GF-D8 (cell line): ENCODE measurements around the gene L1CAM.
"Not testable (repeated sequence)": the region's sequence is repeated elsewhere in the genome, so short reads cannot be mapped to it uniquely, and the experiment has no call there.

ENCODE experiments used
- DNase-seq: peaks from one replicate; lab custom pipeline; 2025; lab: John Stamatoyannopoulos, UW

The L1CAM gene

DNA sequence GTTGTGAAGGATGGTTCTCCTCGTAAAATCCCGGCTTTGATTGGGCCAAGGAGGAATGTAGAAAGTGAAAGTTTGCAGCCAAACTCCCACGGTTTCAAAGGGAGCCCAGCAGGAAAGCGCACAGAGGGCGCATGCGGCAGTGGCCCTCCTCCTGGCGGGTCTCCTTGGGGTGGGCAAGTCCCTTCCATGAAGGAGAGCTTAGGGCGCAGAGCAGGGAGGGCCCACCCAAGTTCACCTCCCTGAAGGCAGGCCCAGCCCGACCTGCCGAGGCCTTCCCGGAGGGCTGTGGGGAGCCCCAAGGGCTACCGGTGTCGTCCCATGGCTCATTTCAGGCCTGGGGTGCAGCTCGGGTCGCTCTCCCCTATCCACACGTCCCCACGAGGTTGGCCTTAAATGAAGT, 57.7 kb downstream of the L1CAM start:
- no peak for DNase-seq

DNA sequence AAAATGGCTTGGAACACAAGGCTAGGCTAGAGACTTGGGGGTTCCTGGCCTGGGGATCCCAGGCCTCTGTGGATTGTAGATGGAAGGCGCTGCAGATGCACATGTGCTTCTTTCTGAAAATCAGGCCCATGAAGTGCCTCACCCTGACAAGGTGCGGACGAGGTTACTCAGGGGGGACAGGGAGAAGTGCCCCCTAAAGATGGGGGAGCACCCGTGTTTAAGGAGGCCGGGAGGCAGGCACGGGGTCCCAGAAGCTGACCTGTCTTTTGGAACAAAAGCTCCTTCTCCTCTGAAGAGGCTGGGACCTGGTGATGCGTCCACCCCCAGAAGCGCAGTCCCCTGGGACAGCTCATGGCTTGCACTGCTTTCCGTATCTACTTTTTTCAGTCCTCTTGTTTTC, 58.1 kb downstream of the L1CAM start:
- DNase-seq = no peak

DNA sequence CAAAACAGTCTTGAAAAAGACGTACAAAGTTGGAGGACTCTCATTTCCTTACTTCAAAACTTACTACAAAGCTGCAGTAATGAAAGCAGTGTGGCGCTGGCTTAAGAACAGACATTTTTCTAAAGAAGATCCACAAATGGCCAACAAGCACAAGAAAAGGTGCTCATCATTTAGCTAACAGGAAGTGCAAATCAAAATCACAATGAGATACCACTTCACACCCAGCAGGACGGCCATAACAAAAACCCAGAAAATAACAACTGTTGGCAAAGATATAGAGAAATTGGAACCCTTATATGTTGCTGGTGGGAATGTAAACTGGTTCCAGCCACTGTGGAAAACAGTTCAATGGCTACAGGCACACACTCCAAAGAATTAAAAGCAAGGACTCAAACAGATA, 59.0 kb downstream of the L1CAM start:
- DNase-seq = no peak

DNA sequence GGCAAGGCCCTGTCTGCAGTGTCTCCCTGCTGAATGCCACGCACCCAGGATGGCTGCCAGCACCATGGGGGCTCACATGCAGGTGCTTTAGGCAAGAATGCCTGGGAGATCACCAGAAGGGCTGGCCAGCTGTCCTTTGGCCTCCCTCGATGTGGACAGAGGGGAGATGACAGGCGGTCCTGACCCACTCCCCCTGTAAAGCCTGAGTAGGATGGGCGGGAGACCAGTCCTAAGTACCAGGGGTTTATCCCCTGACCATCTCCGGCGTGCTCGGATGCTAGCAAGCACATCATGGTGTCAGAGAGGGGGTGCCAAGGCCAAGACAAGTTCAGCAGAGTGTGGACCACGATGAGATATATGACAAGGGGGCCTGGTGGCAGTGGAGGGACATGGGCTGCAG, 60.9 kb downstream of the L1CAM start:
- no peak for DNase-seq

DNA sequence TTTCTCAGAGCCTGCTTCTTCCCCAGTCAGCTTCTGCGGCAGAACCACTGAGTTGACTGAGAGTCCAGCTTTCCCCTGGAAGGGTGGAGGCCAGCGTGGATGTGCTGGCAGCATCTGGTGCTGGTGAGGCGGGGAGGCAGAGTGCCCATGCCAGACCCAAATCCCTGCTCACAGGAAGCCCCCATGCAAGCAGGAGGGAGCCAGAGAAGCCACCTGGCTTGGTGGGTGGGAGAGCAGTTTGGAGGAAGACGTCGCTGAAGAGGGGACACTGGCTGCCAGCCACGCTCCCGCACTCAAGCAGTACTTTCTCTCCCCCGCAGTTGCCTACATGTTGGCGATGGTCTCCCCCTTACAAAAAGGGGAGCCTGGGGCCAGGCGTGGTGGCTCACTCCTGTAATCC, 61.6 kb downstream of the L1CAM start:
- DNase-seq = no peak

DNA sequence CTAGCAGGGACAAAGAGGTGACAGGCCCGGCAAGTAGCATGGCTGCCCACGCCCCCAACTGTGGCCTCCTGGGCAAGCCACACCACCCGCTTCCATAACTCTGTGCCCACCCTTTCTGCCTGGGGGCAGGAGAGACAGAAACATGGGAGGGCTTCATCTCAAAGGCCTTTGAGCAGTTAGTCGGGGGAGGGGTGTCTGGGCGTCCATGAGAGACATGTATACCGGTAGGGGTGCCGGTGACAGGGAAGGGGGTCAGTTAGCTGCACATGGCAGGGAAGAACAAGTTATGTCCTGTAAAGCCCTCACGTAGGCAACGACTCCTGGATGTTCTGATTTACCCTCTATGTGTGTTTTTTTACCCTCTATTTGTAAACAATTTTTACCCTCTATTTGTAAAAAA, 64.9 kb downstream of the L1CAM start:
- DNase-seq = no peak

DNA sequence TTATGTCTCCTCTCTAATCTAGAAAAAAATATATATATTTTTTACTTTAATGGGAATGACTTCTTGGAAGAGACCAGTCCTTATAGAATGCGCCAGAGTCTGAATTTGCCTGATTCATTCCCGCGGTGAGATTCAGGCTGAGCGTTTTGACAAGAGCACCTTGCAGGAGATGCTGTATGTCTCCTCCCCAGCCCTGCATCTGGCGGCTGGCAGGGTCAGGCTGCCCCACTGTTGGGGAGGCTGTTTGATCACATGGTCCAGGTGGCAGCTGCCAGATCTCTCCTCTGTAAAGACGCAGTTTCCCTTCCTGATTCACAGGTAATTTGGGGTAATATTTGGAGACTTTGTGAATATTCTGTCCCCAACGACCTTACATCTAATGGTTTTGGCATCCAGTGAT, 65.4 kb downstream of the L1CAM start:
- no peak for DNase-seq

DNA sequence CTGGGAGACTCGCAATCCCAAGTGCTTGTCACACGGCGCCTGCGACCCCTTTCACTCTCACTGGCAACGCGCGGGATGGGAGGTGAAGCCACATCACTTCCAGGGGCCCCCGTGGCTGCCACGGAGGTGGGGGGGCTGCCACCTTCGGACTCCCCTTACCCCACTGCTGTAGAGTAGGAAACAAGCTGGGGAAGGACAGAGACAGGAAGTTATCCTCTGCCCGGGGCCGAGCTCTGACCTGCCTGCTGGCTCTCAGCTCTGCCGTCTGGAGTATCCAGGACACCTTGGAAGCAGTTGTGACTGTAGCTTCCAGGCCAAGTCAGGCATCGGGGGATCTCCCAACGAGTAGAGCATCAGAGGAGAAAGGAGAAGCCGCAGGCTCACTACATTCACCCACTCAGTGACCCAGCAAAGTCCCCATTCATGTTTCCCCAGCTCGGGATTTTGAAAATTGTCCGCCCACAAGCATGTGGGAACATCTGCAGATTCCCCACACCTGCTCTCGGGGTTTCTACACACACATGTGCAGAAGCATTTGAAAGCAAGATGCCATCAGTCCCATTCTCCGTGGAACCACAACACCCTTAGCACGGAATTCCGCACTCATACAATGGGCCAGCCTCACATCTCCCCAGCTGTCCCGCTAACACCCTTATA, 66.5 kb downstream of the L1CAM start:
- DNase-seq = no peak

DNA sequence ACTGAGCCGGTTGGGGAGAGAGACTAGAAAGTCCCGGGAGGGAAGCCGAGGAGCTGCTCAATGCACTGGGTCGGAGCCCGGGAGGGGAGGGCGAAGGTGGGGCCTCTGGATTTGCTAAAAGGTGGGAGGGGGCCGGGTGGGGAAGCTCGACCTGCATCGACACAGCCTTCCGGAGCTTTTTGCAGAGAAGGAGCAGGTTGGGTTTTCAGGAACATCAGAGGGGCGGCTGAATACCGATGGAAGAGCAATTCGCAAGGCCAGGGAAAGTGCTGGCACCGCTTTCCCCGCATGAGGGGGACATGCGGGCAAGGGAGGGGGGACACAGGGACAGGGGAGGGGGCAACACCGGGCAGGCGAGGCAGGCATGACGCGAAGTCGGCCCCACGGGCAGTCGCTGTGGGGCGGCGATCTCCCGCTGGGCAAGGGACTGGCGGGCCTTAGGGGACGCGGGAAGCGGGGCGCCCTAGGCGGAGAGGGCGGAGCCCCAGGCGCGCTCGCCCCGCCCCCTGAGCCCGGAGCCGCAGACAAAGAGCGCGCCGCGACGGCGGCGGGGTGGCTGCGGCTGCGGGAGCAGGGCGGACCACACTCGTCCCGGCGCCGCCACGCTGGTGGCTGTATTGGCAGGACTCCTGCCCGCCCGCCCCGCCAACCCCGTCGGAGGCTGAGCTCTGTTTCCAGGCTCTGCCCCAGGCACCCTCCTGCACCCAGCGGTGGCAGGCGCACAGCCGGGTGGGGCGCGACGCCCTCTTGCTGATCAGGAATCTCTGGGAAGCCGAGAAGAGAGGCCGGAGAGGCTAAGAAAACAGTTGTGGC, 67.2 kb downstream of the L1CAM start:
- no peak for DNase-seq

DNA sequence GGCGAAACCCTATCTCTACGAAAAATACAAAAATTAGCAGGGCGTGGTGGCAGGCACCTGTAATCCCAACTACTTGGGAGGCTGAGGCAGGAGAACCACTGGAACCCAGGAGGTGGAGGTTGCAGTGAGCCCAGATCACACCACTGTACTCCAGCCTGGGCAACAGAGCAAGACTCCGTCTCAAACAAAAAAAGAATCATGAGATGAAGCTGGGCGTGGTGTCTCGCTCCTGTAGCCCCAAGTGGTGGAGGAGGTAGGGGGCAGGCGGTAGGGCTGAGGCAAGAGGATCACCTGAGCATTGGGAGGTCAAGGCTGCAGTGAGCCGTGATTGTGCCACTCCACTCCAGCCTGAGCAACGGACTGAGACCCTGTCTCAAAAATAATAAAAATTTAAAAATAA, 67.9 kb downstream of the L1CAM start:
- DNase-seq = not testable (repeated sequence)

DNA sequence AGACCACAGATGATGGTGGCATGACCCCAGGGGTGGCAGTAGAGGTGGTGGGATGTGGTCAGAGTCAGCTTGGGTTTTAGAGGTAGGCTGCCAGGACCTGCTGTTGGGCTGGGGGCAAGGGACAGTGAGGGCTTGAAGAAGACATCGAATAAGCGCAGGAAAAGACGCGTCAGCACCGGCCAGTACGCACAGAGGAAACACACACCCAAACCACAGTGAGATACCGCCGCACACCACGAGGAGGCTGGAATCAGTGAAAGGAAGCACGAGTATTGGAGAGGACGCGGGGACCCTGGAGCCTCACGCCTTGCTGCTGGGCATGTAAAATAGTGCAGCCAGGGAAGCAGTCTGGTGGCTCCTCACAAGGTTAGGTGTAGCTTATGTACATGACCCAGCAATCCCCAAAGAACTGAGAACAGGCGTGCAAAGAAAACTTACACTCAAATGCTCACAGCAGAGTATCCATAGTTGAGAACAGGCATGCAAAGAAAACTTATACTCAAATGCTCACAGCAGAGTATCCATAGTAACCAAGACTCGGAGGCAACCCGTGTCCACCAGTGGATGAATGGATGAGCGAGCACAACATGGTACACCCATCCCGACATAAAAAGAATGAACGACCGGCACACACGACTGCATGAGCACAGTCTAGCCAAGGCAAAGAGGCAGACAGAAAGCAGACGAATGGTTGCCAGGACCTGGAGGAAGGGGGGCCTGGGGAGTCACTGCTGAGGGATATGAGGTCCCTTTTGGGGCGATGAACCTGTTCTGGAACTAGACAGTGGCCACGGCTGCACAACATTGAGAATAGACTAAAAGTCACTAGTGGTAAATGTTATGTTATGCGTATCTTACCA, 68.9 kb downstream of the L1CAM start:
- DNase-seq = no peak

DNA sequence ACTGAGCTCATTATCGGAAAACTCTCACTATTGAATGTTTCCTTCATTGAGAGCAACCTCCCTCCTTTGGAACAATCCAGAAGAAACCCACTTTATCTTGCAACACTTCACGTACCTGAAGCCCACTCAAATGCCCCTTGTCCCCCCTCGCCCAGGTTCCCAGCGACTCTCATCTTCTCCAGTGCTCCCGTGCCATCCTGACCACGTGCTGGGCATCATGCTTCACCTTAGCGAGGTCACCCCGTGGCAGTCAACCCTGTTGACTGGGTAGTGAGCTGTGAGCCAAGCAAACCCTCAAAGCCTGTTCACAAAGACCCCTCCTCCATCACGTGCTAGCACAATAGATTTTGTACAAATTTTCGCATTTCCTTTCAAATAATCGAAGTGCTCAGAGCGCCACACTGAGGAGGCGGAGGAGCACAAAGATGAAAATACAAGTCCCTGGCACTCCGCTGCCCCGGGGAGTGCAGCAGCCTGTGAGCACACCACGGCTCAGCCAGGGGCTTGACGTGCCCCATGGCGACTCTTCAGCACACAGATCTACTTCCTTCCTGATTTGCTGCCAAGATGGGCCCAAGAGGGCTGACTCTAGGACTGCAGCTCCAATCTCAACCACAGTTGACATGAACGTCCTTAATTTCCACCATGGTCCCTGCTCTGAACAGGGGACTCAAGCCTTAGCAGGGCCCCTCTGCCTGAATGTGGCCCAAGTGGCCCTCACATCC, 71.2 kb downstream of the L1CAM start:
- DNase-seq = no peak

DNA sequence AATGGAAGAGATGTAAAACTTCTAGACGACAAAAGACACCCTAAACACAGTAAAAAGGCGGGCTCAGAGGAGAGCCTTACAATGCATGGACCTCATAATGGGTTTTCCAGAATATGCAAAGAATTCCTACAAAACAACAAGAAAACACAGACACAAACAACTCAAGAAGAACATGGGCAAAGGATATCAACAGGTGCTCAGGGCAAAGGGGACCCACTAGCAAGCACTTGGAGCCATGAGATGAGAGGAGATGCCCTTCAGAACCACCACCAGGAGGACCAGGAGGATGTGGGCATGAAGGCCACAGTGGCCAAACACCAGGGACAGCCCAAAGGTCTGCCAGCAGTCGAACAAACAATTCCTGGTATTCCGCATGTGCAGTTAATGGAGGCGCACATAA, 72.8 kb downstream of the L1CAM start:
- no peak for DNase-seq

DNA sequence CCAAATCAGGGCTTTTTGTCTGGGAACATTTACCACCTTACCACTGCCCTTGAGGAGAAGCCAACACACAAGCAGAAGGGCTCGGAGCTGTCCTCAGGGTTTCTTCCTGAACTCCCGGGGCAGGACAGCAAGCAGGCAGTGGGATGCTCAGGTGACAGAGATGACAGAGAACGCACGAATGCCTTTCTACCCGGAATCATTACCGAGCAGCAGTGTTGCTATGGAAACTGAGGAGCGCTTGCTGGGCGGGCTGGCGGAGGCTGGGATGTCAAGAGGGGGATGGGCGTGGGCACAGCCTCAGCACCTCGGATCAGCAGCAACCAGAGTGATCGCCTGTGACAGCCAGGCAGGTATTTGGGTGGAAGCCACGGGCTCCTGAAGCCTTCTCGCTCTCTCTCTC, 73.8 kb downstream of the L1CAM start:
- DNase-seq = no peak
